GM21529 (cell line): ENCODE data around the gene ZMYND8.

ENCODE experiments used
- ATAC-seq: cut with Tn5 transposase; IDR thresholded peaks from one replicate; pipeline ENCODE4 v1.9.1; 2021; ENCODE audit not compliant: unreplicated experiment

ZMYND8 gene

GRCh38 chr20:47332381-47333206 is 23.9 kb downstream of the ZMYND8 start:
- ATAC-seq, result no peak

GRCh38 chr20:47330933-47331708 is 25.4 kb downstream of the ZMYND8 start:
- no peak for ATAC-seq

- no peak for ATAC-seq
Observed at GRCh38 chr20:47330071-47330470, 26.4 kb downstream of the ZMYND8 start.

GRCh38 chr20:47328129-47328528 is 28.4 kb downstream of the ZMYND8 start:
- ATAC-seq, result no peak

GRCh38 chr20:47327711-47328110 is 28.8 kb downstream of the ZMYND8 start:
- ATAC-seq, result no peak

- no peak for ATAC-seq
Observed at GRCh38 chr20:47326658-47327268, 29.7 kb downstream of the ZMYND8 start.

GRCh38 chr20:47325242-47325641 is 31.3 kb downstream of the ZMYND8 start:
- no peak for ATAC-seq

- ATAC-seq, result no peak
Observed at GRCh38 chr20:47320990-47321805, 35.3 kb downstream of the ZMYND8 start.

GRCh38 chr20:47319517-47320252 is 36.8 kb downstream of the ZMYND8 start:
- no peak for ATAC-seq

- no peak for ATAC-seq
Observed at GRCh38 chr20:47318586-47319516, 37.6 kb downstream of the ZMYND8 start.

- no peak for ATAC-seq
Observed at GRCh38 chr20:47318027-47318585, 38.4 kb downstream of the ZMYND8 start.

GRCh38 chr20:47317127-47317895 is 39.2 kb downstream of the ZMYND8 start:
- no peak for ATAC-seq

GRCh38 chr20:47316776-47317126 is 39.7 kb downstream of the ZMYND8 start:
- no peak for ATAC-seq

- no peak for ATAC-seq
Observed at GRCh38 chr20:47315339-47316056, 41.0 kb downstream of the ZMYND8 start.

- no peak for ATAC-seq
Observed at GRCh38 chr20:47314647-47315338, 41.7 kb downstream of the ZMYND8 start.

GRCh38 chr20:47311967-47312681 is 44.4 kb downstream of the ZMYND8 start:
- no peak for ATAC-seq
